Trophoblast cell (in vitro differentiated cells and primary cell): ENCODE measurements around the gene ANO6.
A peak's percentile ranks its signal among the peaks of the same experiment; 100 is the strongest.

Experiments
- DNase-seq, 2 donors: peaks; one replicate each; pipeline ENCODE4 v3.0.0-alpha.2; 2016
- H2AFZ ChIP-seq: 2 replicates; pipeline ENCODE4 v1.6.1; 2013; ENCODE audit warnings: low read length, moderate library complexity, mild to moderate bottlenecking; ENCODE audit not compliant: insufficient read depth, poor library complexity
- H2AK5ac ChIP-seq: 2 replicates; pipeline ENCODE4 v1.6.1; 2013; ENCODE audit warnings: mild to moderate bottlenecking, low read length
- H2BK120ac ChIP-seq: 2 replicates; pipeline ENCODE4 v1.6.1; 2013; ENCODE audit warnings: low read length, mild to moderate bottlenecking, moderate library complexity; ENCODE audit not compliant: insufficient read depth, poor library complexity
- H2BK12ac ChIP-seq: 2 replicates; pipeline ENCODE4 v1.6.1; 2013; ENCODE audit warnings: mild to moderate bottlenecking, low read length, moderate library complexity
- H2BK5ac ChIP-seq: 2 replicates; pipeline ENCODE4 v1.6.1; 2013; ENCODE audit warnings: low read length, low read depth, moderate library complexity, mild to moderate bottlenecking; ENCODE audit not compliant: poor library complexity
- H3K14ac ChIP-seq: 2 replicates; pipeline ENCODE4 v1.6.1; 2013; ENCODE audit warnings: mild to moderate bottlenecking, low read length
- H3K18ac ChIP-seq: 2 replicates; pipeline ENCODE4 v1.6.1; 2013; ENCODE audit warnings: mild to moderate bottlenecking, low read length
- H3K23ac ChIP-seq: 2 replicates; pipeline ENCODE4 v1.6.1; 2013; ENCODE audit warnings: low read length
- H3K27ac ChIP-seq: 2 replicates; pipeline ENCODE4 v1.5.1; 2013; ENCODE audit warnings: low read depth, mild to moderate bottlenecking, inconsistent platforms, low read length, moderate library complexity
- H3K27me3 ChIP-seq: 2 replicates; pipeline ENCODE4 v1.6.1; 2013; ENCODE audit warnings: inconsistent platforms, mild to moderate bottlenecking, low read length, moderate library complexity; ENCODE audit not compliant: insufficient read depth
- H3K36me3 ChIP-seq, 2 experiments: 1 replicate in 1 of 2; 2 replicates in 1 of 2; pipeline ENCODE4 v1.6.1; 2013; ENCODE audit warnings: low read length in 2 of 2, mild to moderate bottlenecking in 2 of 2, moderate library complexity in 1 of 2; ENCODE audit not compliant: insufficient read depth in 2 of 2, control insufficient read depth in 1 of 2
- H3K4ac ChIP-seq: 2 replicates; pipeline ENCODE4 v1.6.1; 2013; ENCODE audit warnings: low read depth, mild to moderate bottlenecking, low read length, moderate library complexity
- H3K4me1 ChIP-seq, 2 experiments: 1 replicate in 1 of 2; 2 replicates in 1 of 2; pipeline ENCODE4 v1.6.1; 2013; ENCODE audit warnings: low read length in 2 of 2, mild to moderate bottlenecking in 2 of 2, moderate library complexity in 1 of 2; ENCODE audit not compliant: insufficient read depth in 2 of 2, control insufficient read depth in 1 of 2
- H3K4me2 ChIP-seq: 2 replicates; pipeline ENCODE4 v1.6.1; 2013; ENCODE audit warnings: inconsistent platforms, mild to moderate bottlenecking, low read length, moderate library complexity
- H3K4me3 ChIP-seq: 2 replicates; pipeline ENCODE4 v1.5.1; 2013; ENCODE audit warnings: mild to moderate bottlenecking, low read depth, low read length, inconsistent platforms
- H3K79me1 ChIP-seq: one replicate; pipeline ENCODE4 v1.6.1; 2013; ENCODE audit warnings: low read length
- H3K79me2 ChIP-seq: 2 replicates; pipeline ENCODE4 v1.6.1; 2013; ENCODE audit warnings: low read length, mild to moderate bottlenecking; ENCODE audit not compliant: control insufficient read depth, insufficient read depth, poor library complexity
- H3K9ac ChIP-seq: 2 replicates; pipeline ENCODE4 v1.6.1; 2013; ENCODE audit warnings: mild to moderate bottlenecking, low read length
- H3K9me3 ChIP-seq: 2 replicates; pipeline ENCODE4 v1.6.1; 2013; ENCODE audit warnings: low read depth, mild to moderate bottlenecking, control low read depth, inconsistent platforms, low read length; ENCODE audit not compliant: insufficient read depth
- H4K12ac ChIP-seq: 2 replicates; pipeline ENCODE4 v1.6.1; 2013; ENCODE audit warnings: low read depth, mild to moderate bottlenecking, low read length, moderate library complexity
- H4K8ac ChIP-seq: 2 replicates; pipeline ENCODE4 v1.6.1; 2013; ENCODE audit warnings: low read depth, mild to moderate bottlenecking, low read length, moderate library complexity
- H4K91ac ChIP-seq: one replicate; pipeline ENCODE4 v1.6.1; 2013; ENCODE audit warnings: low read depth, mild to moderate bottlenecking, low read length, moderate library complexity
- WGBS: extraction: QIAGEN DNeasy Blood & Tissue Kit; methylation state at CpG from one replicate; pipeline ENCODE4 v1.1.7; 2013; ENCODE audit warnings: missing lambda C conversion rate; ENCODE audit not compliant: insufficient read length, insufficient coverage; ENCODE audit errors: extremely low coverage; 5-methylcytosine and 5-hydroxymethylcytosine counted together

ANO6 gene

GRCh38 chr12:45281994-45282393 is 66.1 kb downstream of the ANO6 start:
- Histone ChIP-seq H2BK5ac (no peak overlapping the region), H3K9me3 (no peaks in the 10 kb centered on the region), H3K4ac (peak overlapping the region; percentile 39), H3K14ac (peak overlapping the region; percentile 7), H3K9ac (no peak overlapping the region), H3K18ac (peak overlapping the region; percentile 59), H3K36me3 (no peaks in the 10 kb centered on the region), H2BK12ac (peak overlapping the region; percentile 40), H2AK5ac (peak overlapping the region; percentile 50), H3K4me3 (no peak overlapping the region), H4K91ac (no peak overlapping the region), H3K4me2 (no peak overlapping the region), H3K79me2 (peaks cover 9% of the 10 kb centered on the region), H3K27me3 (no peaks in the 10 kb centered on the region), H3K79me1 (peaks cover 13% of the 10 kb centered on the region), H2AFZ (no peak overlapping the region), H4K8ac (peak overlapping the region; percentile 28), H3K27ac (no peak overlapping the region), H4K12ac (no peak overlapping the region), H3K23ac (no peak overlapping the region), H3K4me1 (peaks cover 22 to 29% of the 10 kb centered on the region in 2 experiments), H2BK120ac (no peak overlapping the region)
- WGBS: no CpG with 5 or more reads among the region's 1 CpG
- no peak for DNase-seq

GRCh38 chr12:45282411-45282810 is 66.5 kb downstream of the ANO6 start:
- Histone ChIP-seq H3K9me3 (no peaks in the 10 kb centered on the region), H3K14ac (peak overlapping the region; percentile 7), H3K4me1 (peaks cover 22 to 28% of the 10 kb centered on the region in 2 experiments), H2AFZ (no peak overlapping the region), H3K23ac (no peak overlapping the region), H2BK5ac (no peak overlapping the region), H2BK120ac (peak overlapping the region; percentile 17), H4K8ac (peak overlapping the region; percentile 28), H4K91ac (no peak overlapping the region), H3K27me3 (no peaks in the 10 kb centered on the region), H3K79me1 (peaks cover 13% of the 10 kb centered on the region), H3K9ac (no peak overlapping the region), H3K4ac (peak overlapping the region; percentile 39), H2BK12ac (no peak overlapping the region), H4K12ac (no peak overlapping the region), H3K27ac (peak overlapping the region; percentile 16), H3K4me3 (no peak overlapping the region), H3K18ac (no peak overlapping the region), H3K36me3 (no peaks in the 10 kb centered on the region), H3K79me2 (peaks cover 9% of the 10 kb centered on the region), H2AK5ac (no peak overlapping the region), H3K4me2 (no peak overlapping the region)
- no peak for DNase-seq
- no CpG with 5 or more reads among the region's 4 CpGs for WGBS

GRCh38 chr12:45284096-45284901 is 68.4 kb downstream of the ANO6 start:
- peak overlapping the region; percentile 92 for H2BK120ac ChIP-seq
- peak; percentile 70 to 89 for DNase-seq
- peak overlapping the region; percentile 66 for H4K8ac ChIP-seq
- H2AK5ac ChIP-seq: no peak overlapping the region
- no peak overlapping the region for H3K4ac ChIP-seq
- peak overlapping the region; percentile 95 for H2BK5ac ChIP-seq
- H3K23ac ChIP-seq: no peak overlapping the region
- no peaks in the 10 kb centered on the region for H3K36me3 ChIP-seq
- peak overlapping the region; percentile 86 for H4K91ac ChIP-seq
- peak overlapping the region; percentile 80 for H2BK12ac ChIP-seq
- peaks cover 9% of the 10 kb centered on the region for H3K79me2 ChIP-seq
- H4K12ac ChIP-seq: no peak overlapping the region
- H3K9ac ChIP-seq: no peak overlapping the region
- H3K79me1 ChIP-seq: peaks cover 13% of the 10 kb centered on the region
- H3K14ac ChIP-seq: peak overlapping the region; percentile 69
- no peaks in the 10 kb centered on the region for H3K27me3 ChIP-seq
- peaks cover 22 to 25% of the 10 kb centered on the region in 2 experiments for H3K4me1 ChIP-seq
- H3K4me2 ChIP-seq: peak overlapping the region; percentile 36
- WGBS: no CpG with 5 or more reads among the region's 8 CpGs
- peak overlapping the region; percentile 98 for H3K27ac ChIP-seq
- no peak overlapping the region for H3K18ac ChIP-seq
- H3K4me3 ChIP-seq: no peak overlapping the region
- H3K9me3 ChIP-seq: no peaks in the 10 kb centered on the region
- H2AFZ ChIP-seq: no peak overlapping the region

- H4K91ac ChIP-seq: peak overlapping the region; percentile 29
These were observed 69.8 kb downstream of the ANO6 start for GRCh38 chr12:45285717-45286116.

More at GRCh38 chr12:45285717-45286116, 69.8 kb downstream of the ANO6 start:
- no peak overlapping the region for H2AFZ ChIP-seq
- peak in 1 of 2 donors; percentile 30 for DNase-seq
- no peak overlapping the region for H3K4me2 ChIP-seq
- H3K9me3 ChIP-seq: no peaks in the 10 kb centered on the region
- H3K27ac ChIP-seq: peak overlapping the region; percentile 98
- H3K79me1 ChIP-seq: peaks cover 13% of the 10 kb centered on the region
- H2BK5ac ChIP-seq: no peak overlapping the region
- peak overlapping the region; percentile 85 for H3K14ac ChIP-seq
- peak overlapping the region; percentile 61 for H3K4ac ChIP-seq
- no peak overlapping the region for H2BK120ac ChIP-seq
- no CpG with 5 or more reads among the region's 2 CpGs for WGBS
- peaks cover 19% of the 10 kb centered on the region in 2 experiments for H3K4me1 ChIP-seq
- H2BK12ac ChIP-seq: peak overlapping the region; percentile 94
- no peak overlapping the region for H3K9ac ChIP-seq
- peaks cover 9% of the 10 kb centered on the region for H3K79me2 ChIP-seq
- peak overlapping the region; percentile 41 for H2AK5ac ChIP-seq
- no peak overlapping the region for H4K12ac ChIP-seq
- H3K4me3 ChIP-seq: no peak overlapping the region
- no peak overlapping the region for H3K23ac ChIP-seq
- H3K36me3 ChIP-seq: no peaks in the 10 kb centered on the region
- H3K18ac ChIP-seq: peak overlapping the region; percentile 91
- H4K8ac ChIP-seq: peak overlapping the region; percentile 20
- no peaks in the 10 kb centered on the region for H3K27me3 ChIP-seq
